Measurements from ENCODE around the gene MRPS23. TPM values are rescaled to one million over a fixed set of nuclear protein-coding genes. Genes with fewer than 3 reads are reported as not detected.

MRPS23 gene
- total and polyA plus RNA-seq, 2 of the 13 experiments (the other 11 are each of a cell fraction or from before 2014, with no cell fraction given), result 63.2 to 181 TPM

DNA sequence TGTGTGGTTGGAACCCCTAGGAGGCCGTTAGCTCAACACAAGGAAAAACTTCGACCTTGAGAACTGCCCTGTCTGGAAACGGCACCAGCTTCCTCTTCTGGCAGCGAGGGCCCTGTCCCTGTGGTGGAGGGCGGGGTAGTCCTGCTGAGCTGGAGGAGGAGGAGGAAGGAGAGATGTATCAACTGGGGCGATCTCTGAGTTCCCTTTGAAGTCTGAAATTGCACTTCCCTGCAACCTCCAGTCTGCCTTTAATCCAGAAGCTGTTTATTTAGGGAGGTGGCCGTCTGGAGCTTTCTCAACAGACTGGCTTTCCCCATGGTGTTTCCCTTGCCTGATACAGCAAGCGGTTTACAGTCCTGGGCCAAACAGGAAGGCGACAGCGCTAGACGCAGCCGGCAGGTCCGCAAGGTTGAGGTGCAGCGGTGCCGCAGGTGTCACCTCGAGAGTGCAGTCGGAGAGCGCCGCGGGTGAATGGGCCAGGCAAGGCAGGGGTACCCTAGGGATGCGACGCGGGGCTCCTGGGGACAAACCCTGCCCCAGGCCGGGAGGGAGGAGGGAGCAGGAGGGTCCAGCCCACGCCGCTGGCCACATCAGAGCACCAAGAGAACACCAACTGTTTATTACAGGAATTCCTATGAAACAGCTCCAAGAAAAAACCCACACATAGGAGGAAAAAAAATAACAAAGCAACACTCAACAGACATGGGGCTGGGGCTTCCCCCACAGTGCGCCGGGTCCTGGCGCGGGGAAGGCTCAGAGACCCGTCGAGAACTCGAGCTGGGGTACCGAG lies 11.4 kb upstream of the MRPS23 start (continued):
- TF ChIP-seq, protein P1, sequence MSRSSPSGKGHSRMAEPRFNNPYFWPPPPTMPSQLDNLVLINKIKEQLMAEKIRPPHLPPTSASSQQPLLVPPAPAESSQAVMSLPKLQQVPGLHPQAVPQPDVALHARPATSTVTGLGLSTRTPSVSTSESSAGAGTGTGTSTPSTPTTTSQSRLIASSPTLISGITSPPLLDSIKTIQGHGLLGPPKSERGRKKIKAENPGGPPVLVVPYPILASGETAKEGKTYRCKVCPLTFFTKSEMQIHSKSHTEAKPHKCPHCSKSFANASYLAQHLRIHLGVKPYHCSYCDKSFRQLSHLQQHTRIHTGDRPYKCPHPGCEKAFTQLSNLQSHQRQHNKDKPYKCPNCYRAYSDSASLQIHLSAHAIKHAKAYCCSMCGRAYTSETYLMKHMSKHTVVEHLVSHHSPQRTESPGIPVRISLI (CRISPR knock-in tag; IDR thresholded peaks at IDR 0.05; ENCODE audit: borderline replicate concordance), result no peak
- TF ChIP-seq ZNF567 (CRISPR knock-in tag; IDR thresholded peaks at IDR 0.05; ENCODE audit: borderline replicate concordance) (no peak), ZNF224 (CRISPR knock-in tag; IDR thresholded peaks at IDR 0.05) (no peak; the same call in 1 of the 2 replicates), ZNF782 (CRISPR knock-in tag; IDR thresholded peaks at IDR 0.05; ENCODE audit: borderline replicate concordance) (no peak), EED (CRISPR knock-in tag; IDR thresholded peaks at IDR 0.05) (no peak; the same call in 1 of the 2 replicates), SALL1 (CRISPR knock-in tag; IDR thresholded peaks at IDR 0.05) (peak; percentile 60), ZNF160 (CRISPR knock-in tag; IDR thresholded peaks at IDR 0.05) (no peak), GATAD1 (CRISPR knock-in tag; IDR thresholded peaks at IDR 0.05) (no peak)
- TF ChIP-seq, protein P2, sequence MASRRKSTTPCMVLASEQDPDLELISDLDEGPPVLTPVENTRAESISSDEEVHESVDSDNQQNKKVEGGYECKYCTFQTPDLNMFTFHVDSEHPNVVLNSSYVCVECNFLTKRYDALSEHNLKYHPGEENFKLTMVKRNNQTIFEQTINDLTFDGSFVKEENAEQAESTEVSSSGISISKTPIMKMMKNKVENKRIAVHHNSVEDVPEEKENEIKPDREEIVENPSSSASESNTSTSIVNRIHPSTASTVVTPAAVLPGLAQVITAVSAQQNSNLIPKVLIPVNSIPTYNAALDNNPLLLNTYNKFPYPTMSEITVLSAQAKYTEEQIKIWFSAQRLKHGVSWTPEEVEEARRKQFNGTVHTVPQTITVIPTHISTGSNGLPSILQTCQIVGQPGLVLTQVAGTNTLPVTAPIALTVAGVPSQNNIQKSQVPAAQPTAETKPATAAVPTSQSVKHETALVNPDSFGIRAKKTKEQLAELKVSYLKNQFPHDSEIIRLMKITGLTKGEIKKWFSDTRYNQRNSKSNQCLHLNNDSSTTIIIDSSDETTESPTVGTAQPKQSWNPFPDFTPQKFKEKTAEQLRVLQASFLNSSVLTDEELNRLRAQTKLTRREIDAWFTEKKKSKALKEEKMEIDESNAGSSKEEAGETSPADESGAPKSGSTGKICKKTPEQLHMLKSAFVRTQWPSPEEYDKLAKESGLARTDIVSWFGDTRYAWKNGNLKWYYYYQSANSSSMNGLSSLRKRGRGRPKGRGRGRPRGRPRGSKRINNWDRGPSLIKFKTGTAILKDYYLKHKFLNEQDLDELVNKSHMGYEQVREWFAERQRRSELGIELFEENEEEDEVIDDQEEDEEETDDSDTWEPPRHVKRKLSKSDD (CRISPR knock-in tag; IDR thresholded peaks at IDR 0.05; ENCODE audit: low read depth), result no peak
- TF ChIP-seq, protein P3, sequence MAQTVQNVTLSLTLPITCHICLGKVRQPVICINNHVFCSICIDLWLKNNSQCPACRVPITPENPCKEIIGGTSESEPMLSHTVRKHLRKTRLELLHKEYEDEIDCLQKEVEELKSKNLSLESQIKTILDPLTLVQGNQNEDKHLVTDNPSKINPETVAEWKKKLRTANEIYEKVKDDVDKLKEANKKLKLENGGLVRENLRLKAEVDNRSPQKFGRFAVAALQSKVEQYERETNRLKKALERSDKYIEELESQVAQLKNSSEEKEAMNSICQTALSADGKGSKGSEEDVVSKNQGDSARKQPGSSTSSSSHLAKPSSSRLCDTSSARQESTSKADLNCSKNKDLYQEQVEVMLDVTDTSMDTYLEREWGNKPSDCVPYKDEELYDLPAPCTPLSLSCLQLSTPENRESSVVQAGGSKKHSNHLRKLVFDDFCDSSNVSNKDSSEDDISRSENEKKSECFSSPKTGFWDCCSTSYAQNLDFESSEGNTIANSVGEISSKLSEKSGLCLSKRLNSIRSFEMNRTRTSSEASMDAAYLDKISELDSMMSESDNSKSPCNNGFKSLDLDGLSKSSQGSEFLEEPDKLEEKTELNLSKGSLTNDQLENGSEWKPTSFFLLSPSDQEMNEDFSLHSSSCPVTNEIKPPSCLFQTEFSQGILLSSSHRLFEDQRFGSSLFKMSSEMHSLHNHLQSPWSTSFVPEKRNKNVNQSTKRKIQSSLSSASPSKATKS (CRISPR knock-in tag; IDR thresholded peaks at IDR 0.05), result no peak
- TF ChIP-seq, protein P4, sequence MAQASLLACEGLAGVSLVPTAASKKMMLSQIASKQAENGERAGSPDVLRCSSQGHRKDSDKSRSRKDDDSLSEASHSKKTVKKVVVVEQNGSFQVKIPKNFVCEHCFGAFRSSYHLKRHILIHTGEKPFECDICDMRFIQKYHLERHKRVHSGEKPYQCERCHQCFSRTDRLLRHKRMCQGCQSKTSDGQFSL (CRISPR knock-in tag; IDR thresholded peaks at IDR 0.05), result no peak
- TF ChIP-seq, protein P5, sequence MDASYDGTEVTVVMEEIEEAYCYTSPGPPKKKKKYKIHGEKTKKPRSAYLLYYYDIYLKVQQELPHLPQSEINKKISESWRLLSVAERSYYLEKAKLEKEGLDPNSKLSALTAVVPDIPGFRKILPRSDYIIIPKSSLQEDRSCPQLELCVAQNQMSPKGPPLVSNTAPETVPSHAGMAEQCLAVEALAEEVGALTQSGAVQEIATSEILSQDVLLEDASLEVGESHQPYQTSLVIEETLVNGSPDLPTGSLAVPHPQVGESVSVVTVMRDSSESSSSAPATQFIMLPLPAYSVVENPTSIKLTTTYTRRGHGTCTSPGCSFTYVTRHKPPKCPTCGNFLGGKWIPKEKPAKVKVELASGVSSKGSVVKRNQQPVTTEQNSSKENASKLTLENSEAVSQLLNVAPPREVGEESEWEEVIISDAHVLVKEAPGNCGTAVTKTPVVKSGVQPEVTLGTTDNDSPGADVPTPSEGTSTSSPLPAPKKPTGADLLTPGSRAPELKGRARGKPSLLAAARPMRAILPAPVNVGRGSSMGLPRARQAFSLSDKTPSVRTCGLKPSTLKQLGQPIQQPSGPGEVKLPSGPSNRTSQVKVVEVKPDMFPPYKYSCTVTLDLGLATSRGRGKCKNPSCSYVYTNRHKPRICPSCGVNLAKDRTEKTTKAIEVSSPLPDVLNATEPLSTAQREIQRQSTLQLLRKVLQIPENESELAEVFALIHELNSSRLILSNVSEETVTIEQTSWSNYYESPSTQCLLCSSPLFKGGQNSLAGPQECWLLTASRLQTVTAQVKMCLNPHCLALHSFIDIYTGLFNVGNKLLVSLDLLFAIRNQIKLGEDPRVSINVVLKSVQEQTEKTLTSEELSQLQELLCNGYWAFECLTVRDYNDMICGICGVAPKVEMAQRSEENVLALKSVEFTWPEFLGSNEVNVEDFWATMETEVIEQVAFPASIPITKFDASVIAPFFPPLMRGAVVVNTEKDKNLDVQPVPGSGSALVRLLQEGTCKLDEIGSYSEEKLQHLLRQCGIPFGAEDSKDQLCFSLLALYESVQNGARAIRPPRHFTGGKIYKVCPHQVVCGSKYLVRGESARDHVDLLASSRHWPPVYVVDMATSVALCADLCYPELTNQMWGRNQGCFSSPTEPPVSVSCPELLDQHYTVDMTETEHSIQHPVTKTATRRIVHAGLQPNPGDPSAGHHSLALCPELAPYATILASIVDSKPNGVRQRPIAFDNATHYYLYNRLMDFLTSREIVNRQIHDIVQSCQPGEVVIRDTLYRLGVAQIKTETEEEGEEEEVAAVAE (CRISPR knock-in tag; IDR thresholded peaks at IDR 0.05; ENCODE audit: borderline replicate concordance), result peak; percentile 79; the same call in 1 of the 2 replicates

Measured in HepG2 (cell line).